ENCODE results near the gene GUCY1A2.

GUCY1A2 gene

GRCh38 chr11:106728859-106729258 lies 289.4 kb downstream of the GUCY1A2 start:
- TF ChIP-seq ZNF274 (IDR thresholded peaks at IDR 0.05; ENCODE audit: low read depth, low read length) = no peak
- no peak overlapping the region for H3K4me3 ChIP-seq (ENCODE audit: low read length)

GRCh38 chr11:106728379-106728778 lies 289.9 kb downstream of the GUCY1A2 start:
- TF ChIP-seq ZNF274 (IDR thresholded peaks at IDR 0.05; ENCODE audit: low read depth, low read length) = no peak
- H3K4me3 ChIP-seq (ENCODE audit: low read length) = no peak overlapping the region

GRCh38 chr11:106727256-106727655 lies 291.0 kb downstream of the GUCY1A2 start:
- no peak overlapping the region for H3K4me3 ChIP-seq (ENCODE audit: low read length)
- no peak for TF ChIP-seq ZNF274 (IDR thresholded peaks at IDR 0.05; ENCODE audit: low read depth, low read length)

GRCh38 chr11:106724293-106724892 lies 293.9 kb downstream of the GUCY1A2 start:
- no peak for TF ChIP-seq ZNF274 (IDR thresholded peaks at IDR 0.05; ENCODE audit: low read depth, low read length)
- H3K4me3 ChIP-seq (ENCODE audit: low read length) = no peak overlapping the region

GRCh38 chr11:106723071-106723470 lies 295.2 kb downstream of the GUCY1A2 start:
- no peak for TF ChIP-seq ZNF274 (IDR thresholded peaks at IDR 0.05; ENCODE audit: low read depth, low read length)
- no peak overlapping the region for H3K4me3 ChIP-seq (ENCODE audit: low read length)

- H3K4me3 ChIP-seq (ENCODE audit: low read length) = no peak overlapping the region
- no peak for TF ChIP-seq ZNF274 (IDR thresholded peaks at IDR 0.05; ENCODE audit: low read depth, low read length)
These were observed 301.1 kb downstream of the GUCY1A2 start for GRCh38 chr11:106717222-106717621.

- no peak for TF ChIP-seq ZNF274 (IDR thresholded peaks at IDR 0.05; ENCODE audit: low read depth, low read length)
- H3K4me3 ChIP-seq (ENCODE audit: low read length) = no peak overlapping the region
These were observed 304.1 kb downstream of the GUCY1A2 start for GRCh38 chr11:106714199-106714598.

GRCh38 chr11:106708348-106708747 lies 309.9 kb downstream of the GUCY1A2 start:
- no peak overlapping the region for H3K4me3 ChIP-seq (ENCODE audit: low read length)
- no peak for TF ChIP-seq ZNF274 (IDR thresholded peaks at IDR 0.05; ENCODE audit: low read depth, low read length)

GRCh38 chr11:106706355-106706754 lies 311.9 kb downstream of the GUCY1A2 start:
- TF ChIP-seq ZNF274 (IDR thresholded peaks at IDR 0.05; ENCODE audit: low read depth, low read length) = no peak
- no peak overlapping the region for H3K4me3 ChIP-seq (ENCODE audit: low read length)

- no peak overlapping the region for H3K4me3 ChIP-seq (ENCODE audit: low read length)
- no peak for TF ChIP-seq ZNF274 (IDR thresholded peaks at IDR 0.05; ENCODE audit: low read depth, low read length)
These were observed 315.5 kb downstream of the GUCY1A2 start for GRCh38 chr11:106702805-106703204.

GRCh38 chr11:106697058-106697457 lies 321.2 kb downstream of the GUCY1A2 start:
- H3K4me3 ChIP-seq (ENCODE audit: low read length) = no peak overlapping the region
- TF ChIP-seq ZNF274 (IDR thresholded peaks at IDR 0.05; ENCODE audit: low read depth, low read length) = no peak

GRCh38 chr11:106695506-106695905 lies 322.8 kb downstream of the GUCY1A2 start:
- no peak for TF ChIP-seq ZNF274 (IDR thresholded peaks at IDR 0.05; ENCODE audit: low read depth, low read length)
- no peak overlapping the region for H3K4me3 ChIP-seq (ENCODE audit: low read length)

- TF ChIP-seq ZNF274 (IDR thresholded peaks at IDR 0.05; ENCODE audit: low read depth, low read length) = no peak
- H3K4me3 ChIP-seq (ENCODE audit: low read length) = no peak overlapping the region
These were observed 323.8 kb downstream of the GUCY1A2 start for GRCh38 chr11:106694501-106694900.

- no peak overlapping the region for H3K4me3 ChIP-seq (ENCODE audit: low read length)
- TF ChIP-seq ZNF274 (IDR thresholded peaks at IDR 0.05; ENCODE audit: low read depth, low read length) = no peak
These were observed 326.4 kb downstream of the GUCY1A2 start for GRCh38 chr11:106691807-106692365.

- no peak for TF ChIP-seq ZNF274 (IDR thresholded peaks at IDR 0.05; ENCODE audit: low read depth, low read length)
- no peak overlapping the region for H3K4me3 ChIP-seq (ENCODE audit: low read length)
These were observed 327.4 kb downstream of the GUCY1A2 start for GRCh38 chr11:106690923-106691322.

- no peak overlapping the region for H3K4me3 ChIP-seq (ENCODE audit: low read length)
- TF ChIP-seq ZNF274 (IDR thresholded peaks at IDR 0.05; ENCODE audit: low read depth, low read length) = no peak
These were observed 333.3 kb downstream of the GUCY1A2 start for GRCh38 chr11:106684944-106685343.
